ENCODE results near the gene SLC7A14.

- TF ChIP-seq EZH2 (IDR thresholded peaks at IDR 0.05; ENCODE audit: insufficient read depth, poor library complexity, severe bottlenecking) (no peak), EZH2phosphoT487 (IDR thresholded peaks at IDR 0.05; ENCODE audit: insufficient read depth, low read depth) (no peak)
These were observed 160.2 kb downstream of the SLC7A14 start for GRCh38 chr3:170425491-170426239.

Measured in GM23248 (cell line).